GM19328 (cell line): ENCODE results near the gene RPTOR.

Experiments
- ATAC-seq: cut with Tn5 transposase; IDR thresholded peaks from one replicate; pipeline ENCODE4 v1.9.1; 2021; ENCODE audit warnings: mild to moderate bottlenecking, moderate library complexity; ENCODE audit not compliant: unreplicated experiment

The RPTOR gene

GRCh38 chr17:80822021-80822699 is 277.5 kb downstream of the RPTOR start:
- ATAC-seq = no peak

DNA sequence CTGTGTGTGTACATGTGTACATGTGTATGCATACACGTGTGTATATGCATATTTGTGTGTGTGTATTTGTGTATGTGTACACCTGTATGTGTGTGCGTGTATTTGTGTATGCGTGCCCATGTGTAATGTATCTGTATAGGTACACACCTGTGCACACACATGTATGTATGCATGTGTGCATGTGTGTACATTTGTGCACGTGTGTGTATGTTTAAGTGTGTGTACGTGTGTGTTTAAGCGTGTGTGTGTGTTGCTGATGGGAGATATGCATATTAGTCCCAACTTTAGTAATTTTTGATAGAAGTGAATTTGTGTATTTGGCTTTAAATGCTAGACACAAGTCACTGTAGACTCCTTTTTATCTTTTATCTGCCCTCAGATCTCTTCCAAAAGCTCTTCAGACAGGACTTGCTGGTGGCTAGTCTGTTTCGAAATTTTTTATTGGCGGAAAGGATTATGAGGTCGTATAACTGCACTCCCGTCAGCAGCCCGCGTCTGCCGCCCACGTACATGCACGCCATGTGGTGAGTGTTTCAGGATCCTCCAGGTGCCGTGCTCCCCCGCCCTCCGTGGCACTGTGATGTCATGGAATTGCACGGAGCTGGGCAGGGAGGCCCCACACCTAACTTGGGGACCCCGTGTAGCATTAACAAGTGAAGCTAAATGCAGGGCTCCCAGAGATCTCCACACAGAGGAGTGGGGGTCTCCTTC is 278.2 kb downstream of the RPTOR start:
- no peak for ATAC-seq

DNA sequence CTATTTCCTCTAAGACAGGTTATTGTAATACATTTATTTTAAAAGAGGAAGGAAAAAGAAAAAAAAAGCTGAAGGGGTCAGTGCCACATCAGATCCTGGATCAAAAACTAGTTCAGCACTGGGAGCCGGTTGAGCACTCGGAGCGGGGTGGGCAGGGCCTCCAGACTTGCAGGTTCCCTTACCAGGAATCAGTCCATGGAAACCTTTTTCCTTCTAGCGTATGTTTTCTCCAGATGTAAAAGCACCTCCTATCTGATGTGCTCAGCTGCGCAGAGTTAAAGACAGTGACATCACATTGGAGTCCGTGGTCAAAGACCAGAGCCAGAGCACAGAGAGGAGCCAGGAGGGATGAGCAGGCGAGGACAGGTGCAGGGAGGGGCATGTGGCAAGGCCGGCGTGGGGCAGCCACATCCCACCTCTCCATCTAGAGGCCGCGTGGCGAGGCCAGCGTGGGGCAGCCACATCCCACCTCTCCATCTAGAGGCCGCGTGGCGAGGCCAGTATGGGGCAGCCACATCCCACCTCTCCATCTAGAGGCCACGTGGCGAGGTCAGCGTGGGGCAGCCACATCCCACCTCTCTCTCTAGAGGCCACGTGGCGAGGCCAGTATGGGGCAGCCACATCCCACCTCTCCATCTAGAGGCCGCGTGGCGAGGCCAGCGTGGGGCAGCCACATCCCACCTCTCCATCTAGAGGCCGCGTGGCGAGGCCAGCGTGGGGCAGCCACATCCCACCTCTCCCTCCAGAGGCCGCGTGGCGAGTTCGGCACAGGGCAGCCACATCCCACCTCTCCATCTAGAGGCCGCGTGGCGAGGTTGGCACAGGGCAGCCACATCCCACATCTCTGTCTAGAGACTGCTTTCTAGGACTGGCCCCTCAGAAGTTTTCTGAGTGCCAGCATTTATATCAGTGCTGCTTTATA is 280.2 kb downstream of the RPTOR start:
- no peak for ATAC-seq

DNA sequence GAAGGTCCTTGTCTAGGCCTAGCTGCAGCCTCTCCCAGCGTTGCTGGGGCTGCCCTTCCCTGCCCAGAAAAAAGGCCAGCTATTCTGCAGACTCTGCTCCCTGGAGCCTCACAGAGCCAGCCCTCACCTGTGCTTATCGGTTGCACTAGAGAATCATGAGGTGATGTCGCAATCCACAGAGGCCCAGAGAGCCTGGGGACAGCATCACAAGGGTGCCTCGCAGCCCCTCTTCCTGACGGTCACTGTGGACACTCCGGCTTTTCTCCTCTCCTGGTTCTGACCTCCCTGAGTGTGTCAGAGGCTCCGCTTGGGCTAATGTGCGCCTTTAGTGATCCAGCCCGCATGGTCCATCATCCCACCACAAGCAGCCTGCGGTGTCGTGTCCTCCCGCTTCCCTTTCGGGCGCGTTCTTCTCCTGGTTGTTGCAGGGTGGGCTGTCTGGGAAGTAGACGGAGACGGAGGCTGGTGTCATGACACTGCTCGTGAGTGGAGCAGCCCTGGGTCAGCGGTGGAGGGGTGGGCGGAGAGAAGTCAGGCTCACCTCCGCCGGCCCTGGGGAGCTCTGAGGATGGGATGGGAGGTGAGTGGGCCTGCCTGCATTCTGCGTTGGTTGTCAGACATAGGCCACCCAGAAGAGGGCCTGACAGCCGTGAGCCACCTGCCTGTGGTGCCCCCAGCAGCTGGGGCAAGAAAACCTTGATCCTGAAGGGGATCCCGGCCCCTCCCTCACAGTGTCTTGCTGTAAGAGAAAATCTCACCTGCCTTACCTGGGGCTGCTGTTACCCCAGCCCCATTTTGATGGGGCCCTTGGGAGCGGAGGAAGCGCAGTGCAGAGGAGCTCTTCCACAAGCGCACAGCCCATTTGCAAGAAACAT is 281.1 kb downstream of the RPTOR start:
- no peak for ATAC-seq

DNA sequence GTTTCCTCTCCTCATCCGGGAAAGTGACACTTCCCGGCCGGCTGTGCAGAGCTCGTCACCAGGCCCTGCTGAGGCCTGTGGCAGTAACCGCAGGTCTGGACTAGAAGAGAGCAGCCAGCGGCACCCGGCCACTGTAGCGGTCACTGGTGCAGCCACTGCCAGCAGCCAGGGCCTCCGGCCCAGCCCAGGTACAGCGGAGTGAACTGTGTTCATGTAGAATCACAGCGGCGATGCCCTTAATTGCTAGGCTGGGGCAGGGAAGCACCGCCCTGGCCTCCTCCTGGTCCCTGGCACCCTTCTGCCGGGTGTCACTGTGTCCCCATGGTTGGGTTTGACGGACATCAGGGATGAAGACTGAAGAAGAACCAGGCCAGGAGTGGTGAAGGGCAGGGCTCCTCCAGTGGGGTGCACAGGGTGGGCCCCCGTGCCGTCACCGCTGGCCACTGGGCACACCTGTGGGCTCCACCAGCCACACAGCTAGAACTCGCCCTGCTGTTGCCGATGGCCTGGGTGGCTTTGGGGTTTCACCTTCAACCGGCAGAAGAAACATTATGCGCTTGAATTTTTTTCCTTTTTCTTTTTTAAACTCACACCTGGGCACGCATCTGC is 281.8 kb downstream of the RPTOR start:
- ATAC-seq = no peak

GRCh38 chr17:80826955-80827645 is 282.5 kb downstream of the RPTOR start:
- ATAC-seq = no peak

GRCh38 chr17:80827646-80828643 is 283.3 kb downstream of the RPTOR start:
- ATAC-seq = no peak

DNA sequence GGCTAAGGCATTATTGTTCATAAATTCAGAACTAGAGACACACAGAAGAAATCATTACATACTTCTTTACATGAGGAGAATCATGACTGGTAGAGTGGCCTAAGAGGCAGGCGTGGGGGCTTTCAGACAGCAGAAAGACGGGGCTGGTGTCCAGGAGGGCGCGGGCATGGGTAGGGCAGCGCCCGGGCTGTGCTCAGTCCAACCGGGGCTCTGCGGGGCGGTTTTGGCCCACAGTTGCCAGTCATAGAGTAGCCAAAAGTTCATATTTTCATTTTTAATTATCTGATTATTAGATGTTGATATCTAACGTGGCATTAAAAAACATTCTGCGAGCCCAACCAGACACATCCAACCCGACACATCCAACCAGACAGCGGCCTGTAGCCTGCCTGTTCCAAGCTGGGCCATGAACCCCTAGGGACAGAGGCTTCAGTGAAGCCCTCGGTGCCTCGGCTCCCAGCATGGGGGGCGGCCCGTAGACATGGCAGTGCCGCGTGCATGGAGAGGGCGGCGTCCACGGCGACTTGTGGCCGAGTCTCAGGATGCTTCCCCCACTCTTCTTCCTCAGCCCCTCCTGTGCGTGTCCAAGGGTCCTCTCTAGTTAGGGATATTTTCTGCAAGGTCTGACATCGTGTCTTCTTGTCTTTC is 284.7 kb downstream of the RPTOR start:
- no peak for ATAC-seq

GRCh38 chr17:80830020-80830780 is 285.6 kb downstream of the RPTOR start:
- ATAC-seq = no peak

- no peak for ATAC-seq
Measured at GRCh38 chr17:80831491-80831890, 286.9 kb downstream of the RPTOR start.

DNA sequence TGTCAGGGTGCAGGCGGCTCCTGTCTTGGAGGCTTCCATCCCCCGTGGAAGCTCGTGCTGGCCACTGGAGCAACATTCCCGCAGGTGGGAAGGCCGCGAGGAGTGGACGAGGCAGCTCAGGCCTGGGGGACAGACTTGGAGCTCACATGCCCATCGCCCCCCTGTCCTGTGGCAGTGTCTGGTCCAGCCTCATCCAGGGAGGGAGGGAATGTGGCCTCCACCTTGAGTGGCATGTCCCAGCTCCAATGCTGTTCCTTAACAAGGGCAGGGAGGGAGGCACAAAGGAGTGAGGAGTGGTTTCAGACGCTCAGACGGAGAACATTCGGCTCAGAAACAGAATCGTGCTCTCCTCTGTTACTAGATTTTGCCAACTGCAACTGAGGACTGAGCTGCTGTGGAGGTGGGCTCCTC is 287.6 kb downstream of the RPTOR start:
- no peak for ATAC-seq

DNA sequence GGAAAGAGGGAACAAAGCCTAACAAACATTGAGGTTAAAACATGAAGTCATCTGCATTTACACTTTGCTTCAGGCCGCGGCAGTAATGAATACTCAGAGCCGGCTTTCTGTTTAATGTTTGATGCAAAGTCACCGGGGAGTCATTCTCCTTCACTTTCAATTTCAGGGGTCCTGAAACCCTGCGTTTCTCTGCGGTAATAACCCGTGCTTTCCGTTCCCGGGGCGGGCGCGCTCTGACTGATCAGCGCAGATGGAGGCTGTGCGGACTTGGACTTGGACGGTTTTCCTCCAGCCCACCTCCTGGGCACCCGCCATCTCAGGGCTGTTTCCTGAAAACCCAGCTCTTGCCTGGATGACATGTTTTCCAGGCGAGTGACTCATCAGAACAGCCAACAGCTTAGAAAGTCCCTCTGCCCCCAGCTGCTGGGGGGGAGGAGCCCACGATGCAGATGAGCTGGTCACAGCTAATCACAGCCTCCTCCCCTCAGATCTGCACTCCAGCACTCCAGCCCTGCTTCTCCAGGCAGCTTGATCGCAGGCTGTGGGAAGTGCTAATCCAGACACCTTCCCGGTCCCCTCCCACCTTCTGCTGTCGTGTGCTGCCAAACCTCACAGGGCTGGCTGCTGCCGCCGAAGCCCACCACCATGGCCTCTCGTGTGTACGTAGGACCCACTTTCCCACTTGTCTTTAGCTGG is 288.4 kb downstream of the RPTOR start:
- ATAC-seq = no peak

GRCh38 chr17:80833952-80834892 is 289.6 kb downstream of the RPTOR start:
- ATAC-seq = no peak

DNA sequence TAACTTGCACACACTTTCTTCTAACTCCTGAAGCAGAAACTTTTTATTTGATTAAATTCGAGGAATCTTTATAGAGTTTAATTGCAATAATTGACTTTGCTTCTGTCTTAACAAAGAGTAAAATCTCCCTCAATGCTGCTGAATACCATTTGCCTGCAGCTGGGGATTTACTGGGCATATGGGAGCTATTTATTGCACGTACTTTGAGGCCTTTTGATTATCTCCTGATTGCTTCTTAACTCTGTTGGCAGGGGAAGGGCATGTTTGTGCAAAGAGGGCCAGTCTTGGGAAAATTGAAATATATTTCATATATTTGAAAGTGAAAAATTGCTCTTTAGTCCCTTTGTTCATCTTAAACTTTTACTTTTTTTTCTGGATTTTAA is 290.2 kb downstream of the RPTOR start:
- ATAC-seq = no peak

DNA sequence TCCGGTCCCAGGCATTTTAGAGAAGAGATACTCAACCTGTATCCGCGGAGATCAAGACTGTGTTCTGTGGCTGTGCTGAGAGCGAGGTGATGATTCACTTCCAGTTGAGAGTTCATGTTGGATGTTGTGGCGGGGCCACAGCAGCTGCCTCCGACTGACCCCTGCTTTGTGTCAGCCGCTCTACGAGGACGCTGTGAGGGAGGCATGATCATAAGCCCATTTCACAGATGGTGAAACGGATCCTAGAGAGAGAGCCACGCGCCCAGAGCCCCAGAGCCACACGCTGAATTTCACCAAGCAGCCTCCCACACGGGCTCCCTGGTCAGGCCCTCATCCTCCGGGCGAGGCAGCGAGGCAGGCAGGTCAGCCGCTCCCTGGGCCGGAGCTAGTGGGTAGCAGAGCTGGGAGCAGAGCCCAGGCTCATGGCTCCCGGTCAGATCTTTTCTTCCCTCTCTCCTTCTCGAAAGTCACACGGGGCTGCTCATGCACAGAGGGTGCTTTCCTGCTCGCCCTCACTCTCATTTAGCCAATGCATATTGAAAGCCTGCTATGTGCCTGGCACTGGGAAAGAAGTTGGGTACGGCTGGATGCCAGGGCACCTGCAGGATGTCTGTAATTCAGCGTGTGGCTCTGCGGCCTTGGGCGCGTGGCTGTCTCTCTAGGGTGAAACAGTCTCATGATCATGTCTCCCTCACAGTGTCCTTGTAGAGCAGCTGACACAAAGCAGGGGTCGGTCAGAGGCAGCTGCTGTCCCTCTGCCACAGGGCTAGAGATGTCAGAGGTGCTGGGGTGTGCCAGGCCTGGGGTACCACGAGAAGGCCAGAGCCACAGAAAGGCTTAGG is 291.4 kb downstream of the RPTOR start:
- no peak for ATAC-seq
